SK-N-SH treated with all-trans-retinoic acid at 6 μM for 48 hours (cell line): ENCODE data around the gene PPIL1.

ENCODE experiments used
- ATAC-seq: fragments of 200-7000 bp; cut with Tn5 transposase; 3 replicates; pipeline ENCODE4 v1.9.1; 2020; ENCODE audit warnings: mild to moderate bottlenecking, moderate library complexity
- ARNTL ChIP-seq: fragments of 450-650 bp; formaldehyde crosslinking; IDR thresholded peaks from 2 replicates; pipeline ENCODE4 v1.5.0; 2020; ENCODE audit warnings: low read depth, mild to moderate bottlenecking, moderate library complexity, borderline replicate concordance
- BACH2 ChIP-seq: fragments of 250-450 bp; sonication (Bioruptor Pico); IDR thresholded peaks from 2 replicates; pipeline ENCODE4 v1.9.0; 2021; ENCODE audit warnings: mild to moderate bottlenecking, borderline replicate concordance
- CREB5 ChIP-seq: fragments of 250-450 bp; sonication (Bioruptor Pico); IDR thresholded peaks from 2 replicates; pipeline ENCODE4 v1.5.1; 2020; ENCODE audit warnings: low read depth, mild to moderate bottlenecking, moderate library complexity
- CSDC2 ChIP-seq: fragments of 250-450 bp; sonication (Bioruptor Pico); IDR thresholded peaks from 2 replicates; pipeline ENCODE4 v1.5.0; 2020; ENCODE audit warnings: mild to moderate bottlenecking, moderate library complexity
- CSRNP3 ChIP-seq: fragments of 250-450 bp; sonication (Bioruptor Pico); IDR thresholded peaks from 2 replicates; pipeline ENCODE4 v1.5.1; 2021; ENCODE audit warnings: mild to moderate bottlenecking, moderate library complexity
- ISL1 ChIP-seq: fragments of 250-450 bp; sonication (Bioruptor Pico); IDR thresholded peaks from 2 replicates; pipeline ENCODE4 v2.1.2; 2022; ENCODE audit warnings: mild to moderate bottlenecking, moderate library complexity
- OSR1 ChIP-seq: fragments of 250-450 bp; sonication (Bioruptor Pico); IDR thresholded peaks from 2 replicates; pipeline ENCODE4 v1.8.0; 2022; ENCODE audit warnings: moderate library complexity, mild to moderate bottlenecking, inconsistent platforms
- PPARA ChIP-seq: fragments of 250-450 bp; sonication (Bioruptor Pico); IDR thresholded peaks from 2 replicates; pipeline ENCODE4 v1.5.0; 2020; ENCODE audit warnings: mild to moderate bottlenecking, borderline replicate concordance
- RARB ChIP-seq: fragments of 250-450 bp; sonication (Bioruptor Pico); IDR thresholded peaks from 2 replicates; pipeline ENCODE4 v1.8.0; 2021; ENCODE audit warnings: mild to moderate bottlenecking, moderate library complexity
- SNAI2 ChIP-seq: fragments of 250-450 bp; sonication (Bioruptor Pico); IDR thresholded peaks from 2 replicates; pipeline ENCODE4 v1.5.0; 2020; ENCODE audit warnings: mild to moderate bottlenecking, moderate library complexity
- TCF4 ChIP-seq: fragments of 250-450 bp; sonication (Bioruptor Pico); IDR thresholded peaks from 2 replicates; pipeline ENCODE4 v1.8.0; 2021; ENCODE audit warnings: mild to moderate bottlenecking, moderate library complexity, borderline replicate concordance
- TOX ChIP-seq: fragments of 250-450 bp; sonication (Bioruptor Pico); IDR thresholded peaks from 2 replicates; pipeline ENCODE4 v1.8.0; 2021; ENCODE audit warnings: mild to moderate bottlenecking, moderate library complexity, borderline replicate concordance
- TSHZ2 ChIP-seq: fragments of 250-450 bp; sonication (Bioruptor Pico); IDR thresholded peaks from 2 replicates; pipeline ENCODE4 v1.5.0; 2020; ENCODE audit warnings: mild to moderate bottlenecking, moderate library complexity
- ZC3H10 ChIP-seq: fragments of 250-450 bp; sonication (Bioruptor Pico); IDR thresholded peaks from 2 replicates; pipeline ENCODE4 v1.5.1; 2021; ENCODE audit warnings: mild to moderate bottlenecking, moderate library complexity
- ZFP3 ChIP-seq: fragments of 250-450 bp; sonication (Bioruptor Pico); IDR thresholded peaks from 2 replicates; pipeline ENCODE4 v1.5.0; 2020; ENCODE audit warnings: mild to moderate bottlenecking, moderate library complexity
- ZFP30 ChIP-seq: fragments of 450-650 bp; formaldehyde crosslinking; IDR thresholded peaks from 2 replicates; pipeline ENCODE4 v1.5.0; 2022; ENCODE audit warnings: mild to moderate bottlenecking, moderate library complexity
- ZNF70 ChIP-seq: fragments of 450-650 bp; formaldehyde crosslinking; IDR thresholded peaks from 2 replicates; pipeline ENCODE4 v1.5.0; 2020; ENCODE audit warnings: mild to moderate bottlenecking, moderate library complexity
- ZNF8 ChIP-seq: fragments of 450-650 bp; formaldehyde crosslinking; IDR thresholded peaks from 2 replicates; pipeline ENCODE4 v1.5.0; 2020; ENCODE audit warnings: mild to moderate bottlenecking, moderate library complexity
- TF ChIP-seq, protein P1 (sequence below): fragments of 250-450 bp; sonication (Bioruptor Pico); IDR thresholded peaks from 2 replicates; pipeline ENCODE4 v1.8.0; 2021; ENCODE audit warnings: low read depth, mild to moderate bottlenecking, moderate library complexity, borderline replicate concordance

The PPIL1 gene

GRCh38 chr6:36924131-36924530 is 49.5 kb upstream of the PPIL1 start (continued):
- TF ChIP-seq TSHZ2 (CRISPR knock-in tag) = no peak
- no peak for TF ChIP-seq CSDC2
- TF ChIP-seq SNAI2 (CRISPR knock-in tag) = no peak
- TF ChIP-seq, protein P1, sequence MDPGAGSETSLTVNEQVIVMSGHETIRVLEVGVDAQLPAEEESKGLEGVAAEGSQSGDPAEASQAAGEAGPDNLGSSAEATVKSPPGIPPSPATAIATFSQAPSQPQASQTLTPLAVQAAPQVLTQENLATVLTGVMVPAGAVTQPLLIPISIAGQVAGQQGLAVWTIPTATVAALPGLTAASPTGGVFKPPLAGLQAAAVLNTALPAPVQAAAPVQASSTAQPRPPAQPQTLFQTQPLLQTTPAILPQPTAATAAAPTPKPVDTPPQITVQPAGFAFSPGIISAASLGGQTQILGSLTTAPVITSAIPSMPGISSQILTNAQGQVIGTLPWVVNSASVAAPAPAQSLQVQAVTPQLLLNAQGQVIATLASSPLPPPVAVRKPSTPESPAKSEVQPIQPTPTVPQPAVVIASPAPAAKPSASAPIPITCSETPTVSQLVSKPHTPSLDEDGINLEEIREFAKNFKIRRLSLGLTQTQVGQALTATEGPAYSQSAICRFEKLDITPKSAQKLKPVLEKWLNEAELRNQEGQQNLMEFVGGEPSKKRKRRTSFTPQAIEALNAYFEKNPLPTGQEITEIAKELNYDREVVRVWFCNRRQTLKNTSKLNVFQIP = no peak
- no peak for TF ChIP-seq ZFP30 (CRISPR knock-in tag)

- no peak for TF ChIP-seq PPARA (CRISPR knock-in tag)
- no peak for TF ChIP-seq ZFP3 (CRISPR knock-in tag)
- TF ChIP-seq RARB = no peak
- no peak for TF ChIP-seq CSRNP3
- no peak for TF ChIP-seq SNAI2 (CRISPR knock-in tag)
- no peak for TF ChIP-seq ZNF70 (CRISPR knock-in tag)
- TF ChIP-seq TOX (CRISPR knock-in tag) = no peak
- TF ChIP-seq ZNF8 = no peak
- no peak for TF ChIP-seq TSHZ2 (CRISPR knock-in tag)
- TF ChIP-seq CREB5 (CRISPR knock-in tag) = no peak
- no peak for TF ChIP-seq ARNTL (CRISPR knock-in tag)
- no peak for ATAC-seq
These were observed 45.9 kb upstream of the PPIL1 start for GRCh38 chr6:36920546-36920945.

DNA sequence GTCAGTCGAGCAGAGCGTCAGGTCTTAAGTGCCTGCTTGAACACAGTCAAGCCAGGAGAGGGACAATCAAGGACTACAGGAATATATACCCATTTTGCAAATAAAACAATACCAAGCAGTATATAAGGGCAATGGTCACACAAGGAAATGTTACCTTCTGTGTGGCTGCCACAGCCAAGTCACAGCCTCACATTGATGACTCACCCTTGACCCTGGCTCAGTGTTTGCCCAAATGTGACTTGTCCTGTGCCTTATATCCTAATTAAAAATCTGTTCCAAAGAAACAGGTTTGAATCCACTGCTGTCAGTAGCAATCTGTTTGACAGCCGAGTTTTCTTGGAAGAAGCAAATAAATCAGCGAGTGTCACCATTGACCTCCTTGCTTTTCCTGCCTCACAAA is 45.4 kb upstream of the PPIL1 start:
- TF ChIP-seq OSR1 (CRISPR knock-in tag) = no peak
- TF ChIP-seq TCF4 = no peak
- no peak for TF ChIP-seq TOX (CRISPR knock-in tag)
- no peak for TF ChIP-seq ARNTL (CRISPR knock-in tag)
- no peak for TF ChIP-seq ZNF8
- TF ChIP-seq ZNF70 (CRISPR knock-in tag) = no peak
- no peak for TF ChIP-seq ISL1 (CRISPR knock-in tag)
- TF ChIP-seq CSDC2 = no peak
- TF ChIP-seq CREB5 (CRISPR knock-in tag) = no peak
- no peak for TF ChIP-seq ZFP30 (CRISPR knock-in tag)
- TF ChIP-seq ZFP3 (CRISPR knock-in tag) = no peak
- TF ChIP-seq BACH2 (CRISPR knock-in tag) = no peak
- no peak for TF ChIP-seq ZC3H10 (CRISPR knock-in tag)
- TF ChIP-seq SNAI2 (CRISPR knock-in tag) = no peak
- ATAC-seq = no peak
